HEK293 (cell line): ENCODE data around the gene DDIT4.
A peak's percentile ranks its signal among the peaks of the same experiment; 100 is the strongest.

ENCODE experiments used
- AEBP2 ChIP-seq: fragments of 450-650 bp; formaldehyde crosslinking; IDR thresholded peaks from 2 replicates; pipeline ENCODE4 v1.5.1; 2016; ENCODE audit warnings: missing biosample characterization, missing genetic modification characterization, borderline replicate concordance
- GLIS1 ChIP-seq: fragments of 450-650 bp; formaldehyde crosslinking; IDR thresholded peaks from 2 replicates; pipeline ENCODE4 v1.5.1; 2016; ENCODE audit warnings: missing biosample characterization, missing genetic modification characterization
- HIC1 ChIP-seq: fragments of 450-650 bp; formaldehyde crosslinking; IDR thresholded peaks from 2 replicates; pipeline ENCODE4 v1.5.1; 2016; ENCODE audit warnings: missing biosample characterization, missing genetic modification characterization
- IKZF3 ChIP-seq: fragments of 450-650 bp; IDR thresholded peaks from 2 replicates; pipeline ENCODE4 v1.5.0; 2018; ENCODE audit warnings: missing biosample characterization, mild to moderate bottlenecking, missing genetic modification characterization, moderate library complexity
- PRDM1 ChIP-seq: fragments of 450-650 bp; formaldehyde crosslinking; IDR thresholded peaks from 2 replicates; pipeline ENCODE4; 2016; ENCODE audit warnings: missing biosample characterization, missing genetic modification characterization
- PRDM6 ChIP-seq: fragments of 450-650 bp; formaldehyde crosslinking; IDR thresholded peaks from 2 replicates; pipeline ENCODE4 v1.5.1; 2017; ENCODE audit warnings: missing biosample characterization, missing genetic modification characterization
- ZBTB1 ChIP-seq: fragments of 450-650 bp; formaldehyde crosslinking; IDR thresholded peaks from 2 replicates; pipeline ENCODE4 v1.5.1; 2016; ENCODE audit warnings: missing biosample characterization, missing genetic modification characterization
- ZBTB17 ChIP-seq: fragments of 450-650 bp; formaldehyde crosslinking; IDR thresholded peaks from 2 replicates; pipeline ENCODE4 v1.5.1; 2016; ENCODE audit warnings: missing biosample characterization, missing genetic modification characterization
- ZBTB44 ChIP-seq: fragments of 450-650 bp; IDR thresholded peaks from 2 replicates; pipeline ENCODE4 v1.5.1; 2018; ENCODE audit warnings: missing biosample characterization, mild to moderate bottlenecking, missing genetic modification characterization
- ZEB2 ChIP-seq: fragments of 450-650 bp; formaldehyde crosslinking; IDR thresholded peaks from 2 replicates; pipeline ENCODE4 v1.5.1; 2016; ENCODE audit warnings: missing biosample characterization, missing genetic modification characterization
- ZNF2 ChIP-seq: fragments of 450-650 bp; formaldehyde crosslinking; IDR thresholded peaks from 2 replicates; pipeline ENCODE4 v1.5.1; 2016; ENCODE audit warnings: missing biosample characterization, missing genetic modification characterization
- ZNF239 ChIP-seq: fragments of 450-650 bp; formaldehyde crosslinking; IDR thresholded peaks from 2 replicates; pipeline ENCODE4 v1.5.1; 2016; ENCODE audit warnings: missing biosample characterization, missing genetic modification characterization
- ZNF266 ChIP-seq: fragments of 450-650 bp; formaldehyde crosslinking; IDR thresholded peaks from 2 replicates; pipeline ENCODE4 v1.5.1; 2016; ENCODE audit warnings: missing biosample characterization, missing genetic modification characterization, low read depth
- ZNF311 ChIP-seq: fragments of 450-650 bp; formaldehyde crosslinking; IDR thresholded peaks from 2 replicates; pipeline ENCODE4 v1.5.1; 2017; ENCODE audit warnings: missing biosample characterization, missing genetic modification characterization, borderline replicate concordance
- ZNF324 ChIP-seq: fragments of 450-650 bp; formaldehyde crosslinking; IDR thresholded peaks from 2 replicates; pipeline ENCODE4 v1.5.1; 2016; ENCODE audit warnings: missing biosample characterization, missing genetic modification characterization
- ZNF341 ChIP-seq: fragments of 450-650 bp; formaldehyde crosslinking; IDR thresholded peaks from 2 replicates; pipeline ENCODE4; 2016; ENCODE audit warnings: low read depth, missing biosample characterization, missing genetic modification characterization
- ZNF37A ChIP-seq: fragments of 450-650 bp; IDR thresholded peaks from 2 replicates; pipeline ENCODE4 v1.5.1; 2018; ENCODE audit warnings: missing biosample characterization, missing genetic modification characterization
- ZNF510 ChIP-seq: fragments of 450-650 bp; formaldehyde crosslinking; IDR thresholded peaks from 2 replicates; pipeline ENCODE4 v1.5.1; 2018; ENCODE audit warnings: mild to moderate bottlenecking, missing genetic modification characterization, missing biosample characterization; ENCODE audit not compliant: insufficient replicate concordance
- ZNF571 ChIP-seq: fragments of 450-650 bp; formaldehyde crosslinking; IDR thresholded peaks from 2 replicates; pipeline ENCODE4 v1.5.0; 2017; ENCODE audit warnings: missing biosample characterization, missing genetic modification characterization
- ZNF624 ChIP-seq: fragments of 450-650 bp; formaldehyde crosslinking; IDR thresholded peaks from 2 replicates; pipeline ENCODE4 v1.5.1; 2017; ENCODE audit warnings: missing biosample characterization, missing genetic modification characterization
- ZNF629 ChIP-seq: fragments of 450-650 bp; formaldehyde crosslinking; IDR thresholded peaks from 2 replicates; pipeline ENCODE4 v1.5.1; 2017; ENCODE audit warnings: missing biosample characterization, missing genetic modification characterization
- ZNF837 ChIP-seq: fragments of 450-650 bp; formaldehyde crosslinking; IDR thresholded peaks from 2 replicates; pipeline ENCODE4 v1.5.1; 2016; ENCODE audit warnings: missing biosample characterization, missing genetic modification characterization
- ZNF843 ChIP-seq: fragments of 450-650 bp; formaldehyde crosslinking; IDR thresholded peaks from 2 replicates; pipeline ENCODE4 v1.5.1; 2016; ENCODE audit warnings: missing biosample characterization, missing genetic modification characterization
- TF ChIP-seq, protein P1 (sequence below): fragments of 450-650 bp; formaldehyde crosslinking; IDR thresholded peaks from 2 replicates; pipeline ENCODE4 v1.5.1; 2016; ENCODE audit warnings: missing biosample characterization, missing genetic modification characterization
- TF ChIP-seq, protein P2 (sequence below): fragments of 450-650 bp; formaldehyde crosslinking; IDR thresholded peaks from 2 replicates; pipeline ENCODE4 v1.5.1; 2017; ENCODE audit warnings: missing biosample characterization, missing genetic modification characterization
- TF ChIP-seq, protein P3 (sequence below): fragments of 450-650 bp; formaldehyde crosslinking; IDR thresholded peaks from 2 replicates; pipeline ENCODE4 v1.5.1; 2016; ENCODE audit warnings: missing biosample characterization, missing genetic modification characterization
- TF ChIP-seq, protein P4 (sequence below): fragments of 450-650 bp; formaldehyde crosslinking; IDR thresholded peaks from 2 replicates; pipeline ENCODE4 v1.5.1; 2016; ENCODE audit warnings: missing biosample characterization, missing genetic modification characterization, low read depth

DDIT4 gene

DNA sequence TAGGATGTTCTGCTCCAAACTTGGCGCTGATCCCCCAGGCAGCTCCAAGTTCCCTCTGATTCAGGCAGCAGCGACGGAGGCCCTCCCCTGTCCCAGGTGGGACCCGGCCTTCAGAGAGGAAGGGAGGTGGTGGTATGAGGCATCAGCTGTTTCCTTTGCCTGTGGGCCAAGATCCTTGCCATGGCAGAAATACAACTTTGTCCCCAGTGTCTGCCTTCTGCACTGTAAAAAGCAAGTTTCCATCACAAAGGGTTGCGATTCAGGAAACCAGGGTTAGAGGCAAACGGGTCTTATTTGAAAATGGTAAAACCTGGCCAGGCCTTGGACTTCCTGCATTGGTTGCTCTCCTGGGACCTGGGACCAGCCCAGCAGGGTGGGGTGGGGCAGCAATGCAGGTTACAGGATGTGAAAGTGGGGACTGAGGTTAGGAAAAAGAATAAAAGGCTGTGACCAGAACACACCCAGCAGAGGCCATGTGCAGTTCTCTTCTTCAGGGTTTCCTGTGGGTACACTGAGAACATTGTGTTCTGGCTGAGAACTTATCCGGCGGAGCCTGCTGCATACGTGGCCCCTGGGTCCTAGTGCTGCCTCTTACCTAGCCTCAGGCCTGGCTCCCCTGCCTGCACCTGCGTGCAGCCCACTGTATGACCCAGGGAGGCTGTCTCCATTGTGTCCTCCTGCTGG, 25.1 kb upstream of the DDIT4 start (continued):
- TF ChIP-seq, protein P1, sequence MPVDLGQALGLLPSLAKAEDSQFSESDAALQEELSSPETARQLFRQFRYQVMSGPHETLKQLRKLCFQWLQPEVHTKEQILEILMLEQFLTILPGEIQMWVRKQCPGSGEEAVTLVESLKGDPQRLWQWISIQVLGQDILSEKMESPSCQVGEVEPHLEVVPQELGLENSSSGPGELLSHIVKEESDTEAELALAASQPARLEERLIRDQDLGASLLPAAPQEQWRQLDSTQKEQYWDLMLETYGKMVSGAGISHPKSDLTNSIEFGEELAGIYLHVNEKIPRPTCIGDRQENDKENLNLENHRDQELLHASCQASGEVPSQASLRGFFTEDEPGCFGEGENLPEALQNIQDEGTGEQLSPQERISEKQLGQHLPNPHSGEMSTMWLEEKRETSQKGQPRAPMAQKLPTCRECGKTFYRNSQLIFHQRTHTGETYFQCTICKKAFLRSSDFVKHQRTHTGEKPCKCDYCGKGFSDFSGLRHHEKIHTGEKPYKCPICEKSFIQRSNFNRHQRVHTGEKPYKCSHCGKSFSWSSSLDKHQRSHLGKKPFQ = no peak
- TF ChIP-seq ZEB2 = peak; percentile 20; the same call in 1 of the 2 replicates
- no peak for TF ChIP-seq ZNF239 (tag by site-specific recombination)
- TF ChIP-seq ZNF324 (tag by site-specific recombination) = 0 out of 2 replicates have a peak, but pooled peaks have one; percentile 32
- no peak for TF ChIP-seq ZNF624
- no peak for TF ChIP-seq ZNF2 (tag by site-specific recombination)
- no peak for TF ChIP-seq ZNF571 (tag by site-specific recombination)
- TF ChIP-seq ZBTB44 (tag by site-specific recombination) = peak; percentile 15; the same call in 1 of the 2 replicates
- TF ChIP-seq ZBTB1 (tag by site-specific recombination) = no peak
- TF ChIP-seq ZNF510 (tag by site-specific recombination) = no peak
- 0 out of 2 replicates have a peak, but pooled peaks have one; percentile 9 for TF ChIP-seq ZNF629 (tag by site-specific recombination)
- TF ChIP-seq ZNF843 (tag by site-specific recombination) = no peak
- TF ChIP-seq ZBTB17 = 0 out of 2 replicates have a peak, but pooled peaks have one; percentile 26
- TF ChIP-seq, protein P2, sequence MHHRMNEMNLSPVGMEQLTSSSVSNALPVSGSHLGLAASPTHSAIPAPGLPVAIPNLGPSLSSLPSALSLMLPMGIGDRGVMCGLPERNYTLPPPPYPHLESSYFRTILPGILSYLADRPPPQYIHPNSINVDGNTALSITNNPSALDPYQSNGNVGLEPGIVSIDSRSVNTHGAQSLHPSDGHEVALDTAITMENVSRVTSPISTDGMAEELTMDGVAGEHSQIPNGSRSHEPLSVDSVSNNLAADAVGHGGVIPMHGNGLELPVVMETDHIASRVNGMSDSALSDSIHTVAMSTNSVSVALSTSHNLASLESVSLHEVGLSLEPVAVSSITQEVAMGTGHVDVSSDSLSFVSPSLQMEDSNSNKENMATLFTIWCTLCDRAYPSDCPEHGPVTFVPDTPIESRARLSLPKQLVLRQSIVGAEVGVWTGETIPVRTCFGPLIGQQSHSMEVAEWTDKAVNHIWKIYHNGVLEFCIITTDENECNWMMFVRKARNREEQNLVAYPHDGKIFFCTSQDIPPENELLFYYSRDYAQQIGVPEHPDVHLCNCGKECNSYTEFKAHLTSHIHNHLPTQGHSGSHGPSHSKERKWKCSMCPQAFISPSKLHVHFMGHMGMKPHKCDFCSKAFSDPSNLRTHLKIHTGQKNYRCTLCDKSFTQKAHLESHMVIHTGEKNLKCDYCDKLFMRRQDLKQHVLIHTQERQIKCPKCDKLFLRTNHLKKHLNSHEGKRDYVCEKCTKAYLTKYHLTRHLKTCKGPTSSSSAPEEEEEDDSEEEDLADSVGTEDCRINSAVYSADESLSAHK (tag by site-specific recombination) = no peak
- 0 out of 2 replicates have a peak, but pooled peaks have one; percentile 18 for TF ChIP-seq ZNF341 (tag by site-specific recombination)
- no peak for TF ChIP-seq ZNF837
- no peak for TF ChIP-seq PRDM1 (tag by site-specific recombination)
- TF ChIP-seq, protein P3, sequence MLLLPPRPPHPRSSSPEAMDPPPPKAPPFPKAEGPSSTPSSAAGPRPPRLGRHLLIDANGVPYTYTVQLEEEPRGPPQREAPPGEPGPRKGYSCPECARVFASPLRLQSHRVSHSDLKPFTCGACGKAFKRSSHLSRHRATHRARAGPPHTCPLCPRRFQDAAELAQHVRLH (tag by site-specific recombination) = 0 out of 2 replicates have a peak, but pooled peaks have one; percentile 7
- TF ChIP-seq HIC1 (tag by site-specific recombination) = no peak
- no peak for TF ChIP-seq AEBP2 (tag by site-specific recombination)
- TF ChIP-seq ZNF37A (tag by site-specific recombination) = no peak
- TF ChIP-seq GLIS1 (tag by site-specific recombination) = no peak
- TF ChIP-seq, protein P4, sequence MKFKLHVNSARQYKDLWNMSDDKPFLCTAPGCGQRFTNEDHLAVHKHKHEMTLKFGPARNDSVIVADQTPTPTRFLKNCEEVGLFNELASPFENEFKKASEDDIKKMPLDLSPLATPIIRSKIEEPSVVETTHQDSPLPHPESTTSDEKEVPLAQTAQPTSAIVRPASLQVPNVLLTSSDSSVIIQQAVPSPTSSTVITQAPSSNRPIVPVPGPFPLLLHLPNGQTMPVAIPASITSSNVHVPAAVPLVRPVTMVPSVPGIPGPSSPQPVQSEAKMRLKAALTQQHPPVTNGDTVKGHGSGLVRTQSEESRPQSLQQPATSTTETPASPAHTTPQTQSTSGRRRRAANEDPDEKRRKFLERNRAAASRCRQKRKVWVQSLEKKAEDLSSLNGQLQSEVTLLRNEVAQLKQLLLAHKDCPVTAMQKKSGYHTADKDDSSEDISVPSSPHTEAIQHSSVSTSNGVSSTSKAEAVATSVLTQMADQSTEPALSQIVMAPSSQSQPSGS (tag by site-specific recombination) = no peak
- no peak for TF ChIP-seq ZNF266 (tag by site-specific recombination)
- no peak for TF ChIP-seq PRDM6 (tag by site-specific recombination)
- no peak for TF ChIP-seq ZNF311 (tag by site-specific recombination)
- no peak for TF ChIP-seq IKZF3
